B cell (primary cell): ENCODE measurements around the gene AKAP6.

Experiments used
- EZH2 ChIP-seq: IDR thresholded peaks from 2 replicates; pipeline ENCODE4 v1.6.1; 2012; ENCODE audit warnings: borderline replicate concordance, low read depth, mild to moderate bottlenecking, moderate library complexity, low read length; ENCODE audit not compliant: insufficient read depth, poor library complexity, severe bottlenecking
- TF ChIP-seq, protein P1 (sequence below): fragments of 200-600 bp; IDR thresholded peaks from one replicate; pipeline ENCODE4 v1.8.0; 2022; ENCODE audit warnings: antibody characterized with exemption, mild to moderate bottlenecking

DNA sequence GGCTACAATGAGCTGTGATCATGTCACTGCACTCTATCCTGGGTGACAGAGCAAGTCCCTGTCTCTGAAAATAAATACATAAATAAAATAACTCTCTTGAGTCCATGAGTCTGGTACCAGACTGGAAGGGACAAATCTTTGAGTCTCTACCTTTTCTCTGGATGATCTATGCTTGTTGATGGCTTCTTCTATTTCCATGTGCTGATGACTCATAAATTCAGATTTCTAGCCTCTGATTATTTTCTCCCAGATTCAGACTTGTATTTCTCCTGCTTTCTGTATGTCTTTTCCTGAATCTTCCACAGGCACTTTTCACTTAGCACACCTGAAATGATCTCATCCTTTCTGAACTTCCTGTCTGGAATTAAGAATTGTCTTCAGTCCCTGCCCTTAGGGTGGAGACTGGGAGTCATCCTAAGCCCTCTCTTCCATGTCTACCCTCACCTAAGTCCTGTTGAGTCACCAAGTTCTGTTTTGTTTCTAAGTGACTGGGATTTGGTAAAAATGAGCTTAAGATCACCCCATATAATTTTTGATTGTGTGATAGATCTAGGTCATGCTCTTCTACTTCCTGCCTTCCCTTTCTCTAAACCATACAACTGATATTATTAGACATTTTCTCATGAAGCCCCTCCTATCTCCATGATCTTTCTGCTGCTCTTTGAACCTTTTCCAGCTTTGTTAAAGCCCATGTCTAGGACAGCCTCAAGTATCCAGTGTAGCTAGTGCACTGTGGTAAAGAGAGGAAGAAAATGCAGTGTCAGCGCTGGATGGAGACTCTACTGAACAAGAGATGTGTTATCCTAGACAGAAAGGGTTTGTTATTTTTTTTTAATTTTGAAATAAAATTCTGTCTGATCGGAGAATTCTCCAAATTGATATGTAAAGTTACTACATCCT is 13.1 kb downstream of the AKAP6 start:
- TF ChIP-seq, protein P1, sequence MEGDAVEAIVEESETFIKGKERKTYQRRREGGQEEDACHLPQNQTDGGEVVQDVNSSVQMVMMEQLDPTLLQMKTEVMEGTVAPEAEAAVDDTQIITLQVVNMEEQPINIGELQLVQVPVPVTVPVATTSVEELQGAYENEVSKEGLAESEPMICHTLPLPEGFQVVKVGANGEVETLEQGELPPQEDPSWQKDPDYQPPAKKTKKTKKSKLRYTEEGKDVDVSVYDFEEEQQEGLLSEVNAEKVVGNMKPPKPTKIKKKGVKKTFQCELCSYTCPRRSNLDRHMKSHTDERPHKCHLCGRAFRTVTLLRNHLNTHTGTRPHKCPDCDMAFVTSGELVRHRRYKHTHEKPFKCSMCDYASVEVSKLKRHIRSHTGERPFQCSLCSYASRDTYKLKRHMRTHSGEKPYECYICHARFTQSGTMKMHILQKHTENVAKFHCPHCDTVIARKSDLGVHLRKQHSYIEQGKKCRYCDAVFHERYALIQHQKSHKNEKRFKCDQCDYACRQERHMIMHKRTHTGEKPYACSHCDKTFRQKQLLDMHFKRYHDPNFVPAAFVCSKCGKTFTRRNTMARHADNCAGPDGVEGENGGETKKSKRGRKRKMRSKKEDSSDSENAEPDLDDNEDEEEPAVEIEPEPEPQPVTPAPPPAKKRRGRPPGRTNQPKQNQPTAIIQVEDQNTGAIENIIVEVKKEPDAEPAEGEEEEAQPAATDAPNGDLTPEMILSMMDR, result no peak
- TF ChIP-seq EZH2, result no peak
